ENCODE measurements around the gene GATAD2A.

DNA sequence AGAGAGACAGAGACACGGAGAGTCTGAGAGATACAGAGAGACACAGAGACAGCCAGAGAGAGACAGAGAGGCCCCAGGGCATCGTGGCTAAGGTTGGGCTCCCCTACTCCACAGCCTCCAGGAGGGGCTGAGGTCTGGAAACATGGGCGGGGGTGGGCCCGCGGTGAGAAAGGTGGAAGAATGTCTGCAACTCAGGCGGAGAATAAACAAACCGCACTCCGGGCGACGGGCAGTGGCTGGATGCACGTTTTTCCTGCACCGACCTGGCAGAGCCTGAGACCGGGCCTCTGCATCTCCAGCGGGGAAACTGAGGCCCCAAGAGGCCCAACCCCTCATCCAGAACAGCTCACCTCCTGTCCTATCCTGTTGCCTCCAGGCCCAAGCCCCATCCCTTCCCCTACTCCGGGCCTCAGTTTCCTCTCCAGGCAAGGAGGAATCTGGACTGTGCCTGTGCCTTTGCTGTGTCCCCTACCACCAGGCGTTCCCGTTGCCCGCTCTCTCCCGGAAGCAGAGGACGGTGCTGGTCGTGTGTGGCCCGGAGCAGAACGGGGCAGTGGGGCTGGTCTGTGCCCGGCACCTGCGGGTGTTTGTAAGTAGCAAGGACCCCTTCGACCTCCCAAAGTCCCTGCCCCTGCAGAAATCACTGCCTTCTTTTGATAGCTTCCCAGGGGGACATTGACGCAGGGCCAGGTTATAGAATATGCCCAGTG is 129.2 kb downstream of the GATAD2A start:
- TF ChIP-seq, protein P1, sequence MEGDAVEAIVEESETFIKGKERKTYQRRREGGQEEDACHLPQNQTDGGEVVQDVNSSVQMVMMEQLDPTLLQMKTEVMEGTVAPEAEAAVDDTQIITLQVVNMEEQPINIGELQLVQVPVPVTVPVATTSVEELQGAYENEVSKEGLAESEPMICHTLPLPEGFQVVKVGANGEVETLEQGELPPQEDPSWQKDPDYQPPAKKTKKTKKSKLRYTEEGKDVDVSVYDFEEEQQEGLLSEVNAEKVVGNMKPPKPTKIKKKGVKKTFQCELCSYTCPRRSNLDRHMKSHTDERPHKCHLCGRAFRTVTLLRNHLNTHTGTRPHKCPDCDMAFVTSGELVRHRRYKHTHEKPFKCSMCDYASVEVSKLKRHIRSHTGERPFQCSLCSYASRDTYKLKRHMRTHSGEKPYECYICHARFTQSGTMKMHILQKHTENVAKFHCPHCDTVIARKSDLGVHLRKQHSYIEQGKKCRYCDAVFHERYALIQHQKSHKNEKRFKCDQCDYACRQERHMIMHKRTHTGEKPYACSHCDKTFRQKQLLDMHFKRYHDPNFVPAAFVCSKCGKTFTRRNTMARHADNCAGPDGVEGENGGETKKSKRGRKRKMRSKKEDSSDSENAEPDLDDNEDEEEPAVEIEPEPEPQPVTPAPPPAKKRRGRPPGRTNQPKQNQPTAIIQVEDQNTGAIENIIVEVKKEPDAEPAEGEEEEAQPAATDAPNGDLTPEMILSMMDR (conservative IDR thresholded peaks at IDR 0.05; ENCODE audit: low read length), result no peak
- no peak for TF ChIP-seq EZH2phosphoT487 (IDR thresholded peaks at IDR 0.05; ENCODE audit: borderline replicate concordance)

Data from Loucy (cell line).